ENCODE measurements around the gene DDX27.
A peak's percentile ranks its signal among the peaks of the same experiment; 100 is the strongest.

The DDX27 gene

DNA sequence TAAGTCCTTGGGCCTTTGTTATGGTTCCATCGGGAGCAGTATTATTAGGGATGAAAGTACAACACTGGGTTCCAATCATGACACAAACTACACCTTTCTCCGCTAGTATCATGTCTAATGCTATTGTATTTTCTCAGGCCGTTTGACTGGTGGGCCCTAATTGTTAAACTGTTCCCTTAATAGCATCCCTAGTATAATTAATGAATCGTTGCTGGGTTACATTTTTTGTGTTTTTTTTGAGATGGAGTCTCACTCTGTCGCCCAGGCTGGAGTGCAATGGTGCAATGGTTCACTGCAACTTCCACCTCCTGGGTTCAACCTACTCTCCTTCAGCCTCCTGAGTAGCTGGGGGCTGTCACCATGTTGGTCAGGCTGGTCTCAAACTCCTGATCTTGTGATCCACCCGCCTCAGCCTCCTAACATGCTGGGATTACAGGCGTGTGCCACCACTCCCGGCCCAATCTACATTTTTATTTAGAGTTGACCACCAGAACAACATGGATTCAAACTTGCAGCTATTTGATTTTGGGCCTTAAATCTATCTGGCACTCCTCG is 62.8 kb downstream of the DDX27 start:
- peak overlapping the region; percentile 87 for H3K27ac ChIP-seq (ENCODE audit: low read depth, low read length)
- peaks cover 76% of the 10 kb centered on the region for H4K20me1 ChIP-seq (ENCODE audit: control insufficient read depth, insufficient read depth, low read depth, low read length)
- H3K4me2 ChIP-seq (ENCODE audit: low read length): peak overlapping the region; percentile 96
- peaks cover 3% of the 10 kb centered on the region; the same call in 1 of the 2 replicates for H3K9me3 ChIP-seq (ENCODE audit: control insufficient read depth, insufficient read depth, low read length)
- no peaks in the 10 kb centered on the region for H3K27me3 ChIP-seq (ENCODE audit: control insufficient read depth, low read length)
- TF ChIP-seq, protein P1, sequence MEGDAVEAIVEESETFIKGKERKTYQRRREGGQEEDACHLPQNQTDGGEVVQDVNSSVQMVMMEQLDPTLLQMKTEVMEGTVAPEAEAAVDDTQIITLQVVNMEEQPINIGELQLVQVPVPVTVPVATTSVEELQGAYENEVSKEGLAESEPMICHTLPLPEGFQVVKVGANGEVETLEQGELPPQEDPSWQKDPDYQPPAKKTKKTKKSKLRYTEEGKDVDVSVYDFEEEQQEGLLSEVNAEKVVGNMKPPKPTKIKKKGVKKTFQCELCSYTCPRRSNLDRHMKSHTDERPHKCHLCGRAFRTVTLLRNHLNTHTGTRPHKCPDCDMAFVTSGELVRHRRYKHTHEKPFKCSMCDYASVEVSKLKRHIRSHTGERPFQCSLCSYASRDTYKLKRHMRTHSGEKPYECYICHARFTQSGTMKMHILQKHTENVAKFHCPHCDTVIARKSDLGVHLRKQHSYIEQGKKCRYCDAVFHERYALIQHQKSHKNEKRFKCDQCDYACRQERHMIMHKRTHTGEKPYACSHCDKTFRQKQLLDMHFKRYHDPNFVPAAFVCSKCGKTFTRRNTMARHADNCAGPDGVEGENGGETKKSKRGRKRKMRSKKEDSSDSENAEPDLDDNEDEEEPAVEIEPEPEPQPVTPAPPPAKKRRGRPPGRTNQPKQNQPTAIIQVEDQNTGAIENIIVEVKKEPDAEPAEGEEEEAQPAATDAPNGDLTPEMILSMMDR (IDR thresholded peaks at IDR 0.05; ENCODE audit: low read depth, low read length, poor library complexity, severe bottlenecking): no peak
- TF ChIP-seq EZH2phosphoT487 (IDR thresholded peaks at IDR 0.05; ENCODE audit: borderline replicate concordance, low read length): no peak
- peaks cover 85% of the 10 kb centered on the region for H3F3A ChIP-seq (ENCODE audit: control insufficient read depth, insufficient read depth)
- H3K36me3 ChIP-seq (ENCODE audit: control insufficient read depth, low read length): peaks cover 90% of the 10 kb centered on the region
- peaks cover 95% of the 10 kb centered on the region for H3K79me2 ChIP-seq (ENCODE audit: control insufficient read depth, low read length)
- H3K9me2 ChIP-seq (replicated peaks; ENCODE audit: control insufficient read depth, low read length): no peaks in the 10 kb centered on the region
- H3K4me3 ChIP-seq (ENCODE audit: low read length): peak overlapping the region; percentile 94
- peaks cover 71% of the 10 kb centered on the region for H3K4me1 ChIP-seq (ENCODE audit: control insufficient read depth, low read length)

DNA sequence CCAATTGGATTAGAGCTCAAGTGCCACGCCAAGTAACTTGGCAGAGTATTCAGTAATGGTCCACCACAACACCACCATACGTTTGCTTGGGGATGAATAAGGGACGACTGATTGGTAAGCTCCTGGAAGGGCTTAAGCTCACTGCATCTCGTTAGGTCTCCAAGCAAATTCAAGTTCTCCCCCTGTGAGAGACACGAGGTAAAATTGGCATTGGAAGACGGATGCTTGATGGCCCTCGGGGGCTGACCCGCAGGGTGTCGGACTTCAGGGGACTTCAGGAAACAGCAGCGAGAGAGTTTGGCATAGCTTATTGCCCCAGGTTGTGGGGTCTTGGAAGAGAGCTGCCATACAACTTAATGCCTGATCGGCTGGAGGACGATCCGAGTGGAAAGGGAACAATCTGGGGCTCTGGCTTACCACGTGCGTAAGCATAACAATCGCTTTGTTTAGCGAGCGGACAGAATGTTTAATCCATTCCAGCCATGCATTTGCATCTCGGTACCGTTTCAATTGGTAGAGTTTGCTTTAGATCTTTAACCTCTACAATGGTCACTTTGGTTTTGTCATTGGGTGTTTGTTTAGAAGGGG is 63.5 kb downstream of the DDX27 start:
- H3K4me1 ChIP-seq (ENCODE audit: control insufficient read depth, low read length): peaks cover 77% of the 10 kb centered on the region
- H3K36me3 ChIP-seq (ENCODE audit: control insufficient read depth, low read length): peaks cover 93% of the 10 kb centered on the region
- peaks cover 82% of the 10 kb centered on the region for H4K20me1 ChIP-seq (ENCODE audit: control insufficient read depth, insufficient read depth, low read depth, low read length)
- H3K4me2 ChIP-seq (ENCODE audit: low read length): peak overlapping the region; percentile 96
- TF ChIP-seq EZH2phosphoT487 (IDR thresholded peaks at IDR 0.05; ENCODE audit: borderline replicate concordance, low read length): no peak
- TF ChIP-seq, protein P1 (IDR thresholded peaks at IDR 0.05; ENCODE audit: low read depth, low read length, poor library complexity, severe bottlenecking): no peak
- peaks cover 95% of the 10 kb centered on the region for H3K79me2 ChIP-seq (ENCODE audit: control insufficient read depth, low read length)
- no peaks in the 10 kb centered on the region for H3K9me2 ChIP-seq (replicated peaks; ENCODE audit: control insufficient read depth, low read length)
- H3K9me3 ChIP-seq (ENCODE audit: control insufficient read depth, insufficient read depth, low read length): peaks cover 3% of the 10 kb centered on the region; the same call in 1 of the 2 replicates
- H3K27ac ChIP-seq (ENCODE audit: low read depth, low read length): peak overlapping the region; percentile 87; the same call in 1 of the 2 replicates
- H3K4me3 ChIP-seq (ENCODE audit: low read length): peak overlapping the region; percentile 94
- H3F3A ChIP-seq (ENCODE audit: control insufficient read depth, insufficient read depth): peaks cover 91% of the 10 kb centered on the region
- no peaks in the 10 kb centered on the region for H3K27me3 ChIP-seq (ENCODE audit: control insufficient read depth, low read length)

DNA sequence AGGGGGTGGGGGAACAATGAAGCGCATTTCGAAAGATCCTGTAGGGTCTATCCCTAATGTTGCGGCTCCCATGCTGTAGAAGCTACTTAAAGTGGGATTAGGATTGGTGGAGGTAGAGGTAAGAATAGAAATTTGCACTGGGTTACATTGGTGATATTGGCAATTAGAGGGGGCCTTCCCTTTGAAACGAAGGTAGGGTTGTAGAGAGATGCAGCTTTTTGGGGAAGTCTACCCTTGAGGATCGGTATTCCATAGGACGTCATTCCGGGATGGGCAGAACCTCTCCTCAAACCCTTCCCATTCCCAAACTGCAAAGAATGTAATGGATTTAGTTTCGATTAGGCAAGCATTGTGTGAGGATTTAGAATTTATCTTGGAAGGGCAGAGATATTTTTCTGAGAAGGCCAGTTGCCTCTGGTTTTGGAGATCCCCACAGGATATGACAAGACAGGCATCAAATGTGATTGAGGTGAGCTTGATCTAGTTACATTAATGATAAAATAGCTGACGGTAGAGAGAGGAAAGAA is 64.0 kb downstream of the DDX27 start:
- peaks cover 98% of the 10 kb centered on the region for H3K36me3 ChIP-seq (ENCODE audit: control insufficient read depth, low read length)
- peaks cover 97% of the 10 kb centered on the region for H3F3A ChIP-seq (ENCODE audit: control insufficient read depth, insufficient read depth)
- TF ChIP-seq EZH2phosphoT487 (IDR thresholded peaks at IDR 0.05; ENCODE audit: borderline replicate concordance, low read length): no peak
- TF ChIP-seq, protein P1 (IDR thresholded peaks at IDR 0.05; ENCODE audit: low read depth, low read length, poor library complexity, severe bottlenecking): no peak
- no peaks in the 10 kb centered on the region for H3K27me3 ChIP-seq (ENCODE audit: control insufficient read depth, low read length)
- peaks cover 87% of the 10 kb centered on the region for H4K20me1 ChIP-seq (ENCODE audit: control insufficient read depth, insufficient read depth, low read depth, low read length)
- peak overlapping the region; percentile 94 for H3K4me3 ChIP-seq (ENCODE audit: low read length)
- H3K4me1 ChIP-seq (ENCODE audit: control insufficient read depth, low read length): peaks cover 80% of the 10 kb centered on the region
- peak overlapping the region; percentile 96 for H3K4me2 ChIP-seq (ENCODE audit: low read length)
- peaks cover 96% of the 10 kb centered on the region for H3K79me2 ChIP-seq (ENCODE audit: control insufficient read depth, low read length)
- H3K27ac ChIP-seq (ENCODE audit: low read depth, low read length): 0 out of 2 replicates have a peak overlapping the region, but pooled peaks have one; percentile 3
- no peaks in the 10 kb centered on the region for H3K9me2 ChIP-seq (replicated peaks; ENCODE audit: control insufficient read depth, low read length)
- H3K9me3 ChIP-seq (ENCODE audit: control insufficient read depth, insufficient read depth, low read length): peaks cover 3% of the 10 kb centered on the region; the same call in 1 of the 2 replicates

Measured in DOHH2 (cell line).